HepG2 (cell line): Measurements from ENCODE around the gene NEK9. TPM values are rescaled to one million over a fixed set of nuclear protein-coding genes. Genes with fewer than 3 reads are reported as not detected.

Source experiments
- FOXA1 ChIP-seq, 2 experiments: fragments of 450-650 bp in 1 of 2; sonication (generic) in 1 of 2; formaldehyde crosslinking in 1 of 2; IDR thresholded peaks; 2 replicates each; pipeline versions ENCODE4 v1.4.0 to v1.6.1; 2016 to 2020; ENCODE audit warnings: missing genetic modification reagents in 1 of 2
- HNF1B ChIP-seq: sonication (generic); formaldehyde crosslinking; IDR thresholded peaks from 2 replicates; pipeline ENCODE4 v1.5.1; 2020; ENCODE audit warnings: mild to moderate bottlenecking, moderate library complexity, missing genetic modification reagents
- HNRNPUL1 ChIP-seq: fragments of 200-400 bp; formaldehyde crosslinking; IDR thresholded peaks from 2 replicates; pipeline ENCODE4 v1.6.1; 2017; ENCODE audit warnings: low read depth, mild to moderate bottlenecking, low read length, moderate library complexity
- NFAT5 ChIP-seq: sonication (generic); formaldehyde crosslinking; IDR thresholded peaks from 2 replicates; pipeline ENCODE4 v1.4.0; 2020; ENCODE audit warnings: missing genetic modification reagents
- PCBP1 ChIP-seq: fragments of 200-400 bp; formaldehyde crosslinking; IDR thresholded peaks from 2 replicates; pipeline ENCODE4 v1.6.1; 2017; ENCODE audit warnings: mild to moderate bottlenecking, low read depth, low read length, borderline replicate concordance
- SMAD3 ChIP-seq: sonication (generic); formaldehyde crosslinking; IDR thresholded peaks from 2 replicates; pipeline ENCODE4 v1.4.0; 2020; ENCODE audit warnings: missing genetic modification reagents
- SNAPC5 ChIP-seq: sonication (generic); formaldehyde crosslinking; IDR thresholded peaks from 2 replicates; pipeline ENCODE4 v1.8.1; 2023; ENCODE audit warnings: mild to moderate bottlenecking, missing genetic modification reagents, borderline replicate concordance
- TBX3 ChIP-seq: fragments of 450-650 bp; IDR thresholded peaks from 2 replicates; pipeline ENCODE4 v1.6.1; 2017; ENCODE audit warnings: antibody characterized with exemption, mild to moderate bottlenecking, inconsistent platforms, borderline replicate concordance
- ZNF230 ChIP-seq: sonication (generic); formaldehyde crosslinking; IDR thresholded peaks from 2 replicates; pipeline ENCODE4 v1.4.0; 2020; ENCODE audit warnings: mild to moderate bottlenecking, missing genetic modification reagents
- ZNF264 ChIP-seq: sonication (generic); formaldehyde crosslinking; IDR thresholded peaks from 2 replicates; pipeline ENCODE4 v1.4.0; 2020; ENCODE audit warnings: missing genetic modification reagents
- ZNF460 ChIP-seq: sonication (generic); formaldehyde crosslinking; IDR thresholded peaks from 2 replicates; pipeline ENCODE4 v1.5.1; 2020; ENCODE audit warnings: missing genetic modification reagents, mild to moderate bottlenecking, borderline replicate concordance
- ZNF567 ChIP-seq: sonication (generic); formaldehyde crosslinking; IDR thresholded peaks from 2 replicates; pipeline ENCODE4 v1.8.1; 2023; ENCODE audit warnings: mild to moderate bottlenecking, missing genetic modification reagents, borderline replicate concordance
- ZNF703 ChIP-seq: sonication (generic); formaldehyde crosslinking; IDR thresholded peaks from 2 replicates; pipeline ENCODE4 v1.5.1; 2020; ENCODE audit warnings: missing genetic modification reagents, mild to moderate bottlenecking, moderate library complexity, borderline replicate concordance
- ZNF709 ChIP-seq: sonication (generic); formaldehyde crosslinking; IDR thresholded peaks from 2 replicates; pipeline ENCODE4 v1.5.0; 2020; ENCODE audit warnings: mild to moderate bottlenecking, missing genetic modification reagents
- ZNF713 ChIP-seq: sonication (generic); formaldehyde crosslinking; IDR thresholded peaks from 2 replicates; pipeline ENCODE4 v1.4.0; 2020; ENCODE audit warnings: mild to moderate bottlenecking, missing genetic modification reagents
- ZNF790 ChIP-seq: sonication (generic); formaldehyde crosslinking; IDR thresholded peaks from 2 replicates; pipeline ENCODE4 v1.8.0; 2022; ENCODE audit warnings: missing genetic modification reagents, mild to moderate bottlenecking, borderline replicate concordance
- ZNF891 ChIP-seq: sonication (generic); formaldehyde crosslinking; IDR thresholded peaks from 2 replicates; pipeline ENCODE4 v1.5.0; 2020; ENCODE audit warnings: mild to moderate bottlenecking, missing genetic modification reagents
- ZZZ3 ChIP-seq: sonication (generic); formaldehyde crosslinking; IDR thresholded peaks from 2 replicates; pipeline ENCODE4 v1.4.0; 2020; ENCODE audit warnings: missing genetic modification reagents, mild to moderate bottlenecking, borderline replicate concordance
- polyA plus RNA-seq, 8 experiments: library from polyadenylated mRNA; depleted of rRNA in 3 of 8; stranded (reverse) in 7 of 8; unstranded in 1 of 8; fragments of >200 nt; fragmentation: Illumina TruSeq in 4 of 8; extraction: Trizol in 4 of 8; gene quantifications; 2 replicates each; pipeline versions ENCODE4 v1.2.1 to v1.2.3, GENCODE V29; 2011 to 2016; ENCODE audit warnings: low read depth in 4 of 8, missing spikeins in 1 of 8, mixed read lengths in 1 of 8; ENCODE audit not compliant: insufficient read depth in 1 of 8
- total RNA-seq, 5 experiments: library from RNA; depleted of rRNA; stranded (reverse); fragments of >200 nt; fragmentation: Illumina TruSeq; extraction: Trizol; gene quantifications; 2 replicates each; pipeline ENCODE4 v1.2.3, GENCODE V29; 2016; ENCODE audit warnings: low read depth in 1 of 5
- TF ChIP-seq, protein P1 (sequence below): sonication (generic); formaldehyde crosslinking; IDR thresholded peaks from 2 replicates; pipeline ENCODE4 v1.8.1; 2023; ENCODE audit warnings: mild to moderate bottlenecking, missing genetic modification reagents
- TF ChIP-seq, protein P2 (sequence below): sonication (generic); formaldehyde crosslinking; IDR thresholded peaks from 2 replicates; pipeline ENCODE4 v1.9.0; 2021; ENCODE audit warnings: missing genetic modification reagents, borderline replicate concordance

Gene NEK9
- total and polyA plus RNA-seq, 2 of the 13 experiments (the other 11 are each of a cell fraction or from before 2014, with no cell fraction given) = 16.5 to 27.3 TPM

DNA sequence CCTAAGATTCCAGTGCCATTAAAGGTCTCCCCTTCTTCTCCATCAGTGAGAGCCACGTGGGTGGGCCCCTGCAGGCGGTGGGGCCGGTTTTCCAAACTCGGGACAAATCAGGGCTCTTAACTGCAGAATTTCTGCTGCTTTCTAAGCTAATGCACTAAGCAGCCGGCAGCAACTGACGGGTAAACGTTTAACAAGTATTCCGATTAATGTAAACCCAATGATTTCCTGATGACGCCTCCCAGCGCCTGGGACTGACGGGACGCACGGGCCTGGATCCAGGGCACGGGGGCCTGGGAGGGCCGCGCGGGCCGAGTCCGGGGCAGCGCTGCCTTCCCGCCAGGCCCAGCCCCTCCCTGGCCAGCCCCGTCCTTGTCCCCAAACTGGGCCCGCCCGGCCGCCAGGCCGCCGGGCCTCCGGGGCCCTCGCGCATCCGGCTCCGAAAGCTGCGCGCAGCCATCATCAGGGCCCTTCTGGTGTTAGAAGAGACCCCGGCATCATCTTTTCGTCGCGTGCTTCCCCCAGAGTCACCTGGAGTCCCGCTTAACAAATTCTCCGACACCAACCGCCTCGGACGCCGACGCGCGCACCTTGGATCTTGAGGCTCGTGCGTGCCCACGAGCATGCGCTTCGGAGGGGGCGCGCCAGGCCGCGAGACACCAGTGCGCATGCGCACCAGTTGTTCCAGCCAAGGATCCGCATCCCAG is 75.8 kb downstream of the NEK9 start, which contains the start of gene MLH3 (continued):
- TF ChIP-seq HNF1B (CRISPR knock-in tag) (no peak), SMAD3 (CRISPR knock-in tag) (no peak), SNAPC5 (CRISPR knock-in tag) (0 out of 2 replicates have a peak, but pooled peaks have one; percentile 19), ZNF230 (CRISPR knock-in tag) (peak; percentile 18; the same call in 1 of the 2 replicates), ZNF567 (CRISPR knock-in tag) (no peak), ZNF713 (CRISPR knock-in tag) (no peak), FOXA1 (IDR thresholded peaks at IDR 0.05) (no peak), FOXA1 (CRISPR knock-in tag; IDR thresholded peaks at IDR 0.05) (no peak), ZNF703 (0 out of 2 replicates have a peak, but pooled peaks have one; percentile 60), ZZZ3 (CRISPR knock-in tag) (no peak), HNRNPUL1 (no peak), ZNF790 (CRISPR knock-in tag) (peak; percentile 87; the same call in 1 of the 2 replicates), ZNF709 (CRISPR knock-in tag) (peak; percentile 88; the same call in 1 of the 2 replicates), NFAT5 (CRISPR knock-in tag) (peak; percentile 89), ZNF264 (CRISPR knock-in tag) (no peak; the same call in 1 of the 2 replicates), TBX3 (no peak), PCBP1 (no peak), ZNF891 (CRISPR knock-in tag) (peak; percentile 79; the same call in 1 of the 2 replicates), ZNF460 (CRISPR knock-in tag) (no peak)
- TF ChIP-seq, protein P1, sequence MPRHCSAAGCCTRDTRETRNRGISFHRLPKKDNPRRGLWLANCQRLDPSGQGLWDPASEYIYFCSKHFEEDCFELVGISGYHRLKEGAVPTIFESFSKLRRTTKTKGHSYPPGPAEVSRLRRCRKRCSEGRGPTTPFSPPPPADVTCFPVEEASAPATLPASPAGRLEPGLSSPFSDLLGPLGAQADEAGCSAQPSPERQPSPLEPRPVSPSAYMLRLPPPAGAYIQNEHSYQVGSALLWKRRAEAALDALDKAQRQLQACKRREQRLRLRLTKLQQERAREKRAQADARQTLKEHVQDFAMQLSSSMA (CRISPR knock-in tag) = peak; percentile 62; the same call in 1 of the 2 replicates
- TF ChIP-seq, protein P2, sequence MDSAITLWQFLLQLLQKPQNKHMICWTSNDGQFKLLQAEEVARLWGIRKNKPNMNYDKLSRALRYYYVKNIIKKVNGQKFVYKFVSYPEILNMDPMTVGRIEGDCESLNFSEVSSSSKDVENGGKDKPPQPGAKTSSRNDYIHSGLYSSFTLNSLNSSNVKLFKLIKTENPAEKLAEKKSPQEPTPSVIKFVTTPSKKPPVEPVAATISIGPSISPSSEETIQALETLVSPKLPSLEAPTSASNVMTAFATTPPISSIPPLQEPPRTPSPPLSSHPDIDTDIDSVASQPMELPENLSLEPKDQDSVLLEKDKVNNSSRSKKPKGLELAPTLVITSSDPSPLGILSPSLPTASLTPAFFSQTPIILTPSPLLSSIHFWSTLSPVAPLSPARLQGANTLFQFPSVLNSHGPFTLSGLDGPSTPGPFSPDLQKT = peak; percentile 70; the same call in 1 of the 2 replicates
